ENCODE data around the gene CALN1.

The CALN1 gene

GRCh38 chr7:72321637-72322036, 90.5 kb downstream of the CALN1 start:
- FAIRE-seq: no peak

GRCh38 chr7:72321081-72321480, 91.1 kb downstream of the CALN1 start:
- FAIRE-seq: no peak

GRCh38 chr7:72317341-72317740, 94.8 kb downstream of the CALN1 start:
- FAIRE-seq: no peak

GRCh38 chr7:72316148-72316547, 96.0 kb downstream of the CALN1 start:
- FAIRE-seq: no peak

- no peak for FAIRE-seq
These were observed 98.2 kb downstream of the CALN1 start for GRCh38 chr7:72313906-72314305.

- no peak for FAIRE-seq
These were observed 101.8 kb downstream of the CALN1 start for GRCh38 chr7:72310301-72310700.

GRCh38 chr7:72309476-72309875, 102.7 kb downstream of the CALN1 start:
- no peak for FAIRE-seq

GRCh38 chr7:72308986-72309385, 103.2 kb downstream of the CALN1 start:
- no peak for FAIRE-seq

- no peak for FAIRE-seq
These were observed 104.6 kb downstream of the CALN1 start for GRCh38 chr7:72307566-72307965.

- no peak for FAIRE-seq
These were observed 113.2 kb downstream of the CALN1 start for GRCh38 chr7:72298912-72299311.

- FAIRE-seq: no peak
These were observed 114.0 kb downstream of the CALN1 start for GRCh38 chr7:72298091-72298490.

GRCh38 chr7:72297636-72298035, 114.5 kb downstream of the CALN1 start:
- no peak for FAIRE-seq

- FAIRE-seq: no peak
These were observed 119.3 kb downstream of the CALN1 start for GRCh38 chr7:72292794-72293193.

GRCh38 chr7:72292118-72292517, 120.0 kb downstream of the CALN1 start:
- FAIRE-seq: no peak

GRCh38 chr7:72286519-72286918, 125.6 kb downstream of the CALN1 start:
- no peak for FAIRE-seq

- FAIRE-seq: no peak
These were observed 128.8 kb downstream of the CALN1 start for GRCh38 chr7:72283309-72283708.

- no peak for FAIRE-seq
These were observed 130.8 kb downstream of the CALN1 start for GRCh38 chr7:72281308-72281707.

GRCh38 chr7:72279203-72279602, 132.9 kb downstream of the CALN1 start:
- FAIRE-seq: no peak

- no peak for FAIRE-seq
These were observed 133.6 kb downstream of the CALN1 start for GRCh38 chr7:72278550-72278949.

- no peak for FAIRE-seq
These were observed 136.6 kb downstream of the CALN1 start for GRCh38 chr7:72275382-72276070.

- no peak for FAIRE-seq
These were observed 139.7 kb downstream of the CALN1 start for GRCh38 chr7:72272479-72272878.

GRCh38 chr7:72268796-72269195, 143.3 kb downstream of the CALN1 start:
- no peak for FAIRE-seq

GRCh38 chr7:72268090-72268489, 144.0 kb downstream of the CALN1 start:
- no peak for FAIRE-seq

GRCh38 chr7:72267291-72267800, 144.8 kb downstream of the CALN1 start:
- FAIRE-seq: no peak

- FAIRE-seq: no peak
These were observed 145.4 kb downstream of the CALN1 start for GRCh38 chr7:72266771-72267170.

Measured in endometrium (tissue), 2 donors.